Karpas-422 (cell line): ENCODE results near the gene KCTD3. TPM values are rescaled to one million over a fixed set of nuclear protein-coding genes. Genes with fewer than 3 reads are reported as not detected.

Experiments used
- DNase-seq: peaks from one replicate; pipeline ENCODE4 v3.0.0-alpha.2; 2015
- H2AFZ ChIP-seq: fragments of 200-600 bp; sonication (generic); 2 replicates; pipeline ENCODE4 v1.6.1; 2014; ENCODE audit warnings: antibody characterized with exemption, low read length, mixed read lengths
- H3K27ac ChIP-seq: fragments of 200-600 bp; sonication (generic); 2 replicates; pipeline ENCODE4 v1.5.1; 2014; ENCODE audit warnings: mild to moderate bottlenecking, low read length, moderate library complexity
- H3K27me3 ChIP-seq: fragments of 200-600 bp; sonication (generic); 2 replicates; pipeline ENCODE4 v1.6.1; 2014; ENCODE audit warnings: low read length, mixed read lengths
- H3K36me3 ChIP-seq: fragments of 200-600 bp; sonication (generic); 2 replicates; pipeline ENCODE4 v1.6.1; 2014; ENCODE audit warnings: low read length, mixed read lengths; ENCODE audit not compliant: insufficient read depth
- H3K4me1 ChIP-seq: fragments of 200-600 bp; sonication (generic); 2 replicates; pipeline ENCODE4 v1.6.1; 2014; ENCODE audit warnings: mild to moderate bottlenecking, low read length, mixed read lengths
- H3K4me2 ChIP-seq: fragments of 200-600 bp; sonication (generic); 2 replicates; pipeline ENCODE4 v1.6.1; 2014; ENCODE audit warnings: low read length, low read depth, mild to moderate bottlenecking; ENCODE audit not compliant: poor library complexity, severe bottlenecking
- H3K4me3 ChIP-seq: fragments of 200-600 bp; sonication (generic); 2 replicates; pipeline ENCODE4 v1.5.1; 2014; ENCODE audit warnings: mild to moderate bottlenecking, antibody characterized with exemption, low read length, mixed read lengths
- H3K79me2 ChIP-seq: fragments of 200-600 bp; sonication (generic); 2 replicates; pipeline ENCODE4 v1.6.1; 2014; ENCODE audit warnings: mild to moderate bottlenecking, low read length, mixed read lengths
- H3K9ac ChIP-seq: fragments of 200-600 bp; sonication (generic); 2 replicates; pipeline ENCODE4 v1.6.0; 2014; ENCODE audit warnings: low read length
- H3K9me2 ChIP-seq: fragments of 200-600 bp; sonication (generic), shearing (Covaris generic); replicated peaks from 2 replicates; pipeline ENCODE4 v1.6.0; 2014; ENCODE audit warnings: mild to moderate bottlenecking, low read length, moderate library complexity; ENCODE audit not compliant: insufficient read depth
- H3K9me3 ChIP-seq: fragments of 300-700, 200-600 bp; sonication (generic); 2 replicates; pipeline ENCODE4 v1.6.1; 2014; ENCODE audit warnings: low read length, mixed read lengths
- H4K20me1 ChIP-seq: fragments of 200-600 bp; sonication (generic); 2 replicates; pipeline ENCODE4 v1.6.1; 2014; ENCODE audit warnings: mild to moderate bottlenecking, antibody characterized with exemption, low read length, low read depth; ENCODE audit not compliant: insufficient read depth
- total RNA-seq: library from RNA; depleted of rRNA; stranded (reverse); fragments of >200 nt; shearing (Covaris generic); gene quantifications from 2 replicates; pipeline ENCODE4 v1.2.3, GENCODE V29; 2014; ENCODE audit warnings: low replicate concordance

The KCTD3 gene
- total RNA-seq, 1 experiment from 2014 or later, result not detected

GRCh38 chr1:215590779-215591491, 23.8 kb downstream of the KCTD3 start:
- no peak for DNase-seq
- Histone ChIP-seq H3K9me2 (no peaks in the 10 kb centered on the region), H3K79me2 (no peaks in the 10 kb centered on the region), H3K36me3 (no peaks in the 10 kb centered on the region), H4K20me1 (no peaks in the 10 kb centered on the region), H3K4me2 (no peak overlapping the region), H3K9me3 (no peaks in the 10 kb centered on the region), H2AFZ (no peak overlapping the region), H3K4me3 (no peak overlapping the region), H3K27me3 (no peaks in the 10 kb centered on the region), H3K27ac (no peak overlapping the region), H3K4me1 (no peaks in the 10 kb centered on the region), H3K9ac (no peak overlapping the region)

- no peaks in the 10 kb centered on the region for H4K20me1 ChIP-seq
- no peak overlapping the region for H3K4me2 ChIP-seq
Measured at GRCh38 chr1:215594640-215595039, 27.5 kb downstream of the KCTD3 start.

GRCh38 chr1:215595231-215595630, 28.1 kb downstream of the KCTD3 start:
- Histone ChIP-seq H4K20me1 (no peaks in the 10 kb centered on the region), H2AFZ (no peak overlapping the region), H3K9ac (no peak overlapping the region), H3K9me3 (no peaks in the 10 kb centered on the region), H3K36me3 (no peaks in the 10 kb centered on the region), H3K9me2 (no peaks in the 10 kb centered on the region), H3K4me2 (no peak overlapping the region), H3K27me3 (no peaks in the 10 kb centered on the region), H3K79me2 (no peaks in the 10 kb centered on the region), H3K4me3 (no peak overlapping the region), H3K4me1 (no peaks in the 10 kb centered on the region), H3K27ac (no peak overlapping the region)
- DNase-seq, result no peak

More at GRCh38 chr1:215594640-215595039, 27.5 kb downstream of the KCTD3 start:
- Histone ChIP-seq H3K9me2 (no peaks in the 10 kb centered on the region), H3K79me2 (no peaks in the 10 kb centered on the region), H3K4me1 (no peaks in the 10 kb centered on the region), H3K9me3 (no peaks in the 10 kb centered on the region), H3K27me3 (no peaks in the 10 kb centered on the region), H3K27ac (no peak overlapping the region), H3K9ac (no peak overlapping the region), H2AFZ (no peak overlapping the region), H3K36me3 (no peaks in the 10 kb centered on the region), H3K4me3 (no peak overlapping the region)
- DNase-seq, result no peak

GRCh38 chr1:215597961-215598360, 30.9 kb downstream of the KCTD3 start:
- H3K9me3 ChIP-seq, result no peaks in the 10 kb centered on the region
- no peak overlapping the region for H3K9ac ChIP-seq
- no peaks in the 10 kb centered on the region for H3K27me3 ChIP-seq
- H3K4me2 ChIP-seq, result no peak overlapping the region
- H3K36me3 ChIP-seq, result no peaks in the 10 kb centered on the region
- H3K4me1 ChIP-seq, result no peaks in the 10 kb centered on the region
- no peaks in the 10 kb centered on the region for H3K79me2 ChIP-seq
- H3K27ac ChIP-seq, result no peak overlapping the region
- no peaks in the 10 kb centered on the region for H4K20me1 ChIP-seq
- no peak overlapping the region for H3K4me3 ChIP-seq
- no peak for DNase-seq
- H3K9me2 ChIP-seq, result no peaks in the 10 kb centered on the region
- H2AFZ ChIP-seq, result no peak overlapping the region

GRCh38 chr1:215599418-215600074, 32.4 kb downstream of the KCTD3 start:
- Histone ChIP-seq H3K27ac (no peak overlapping the region), H3K4me2 (no peak overlapping the region), H3K36me3 (no peaks in the 10 kb centered on the region), H3K9ac (no peak overlapping the region), H2AFZ (no peak overlapping the region), H4K20me1 (no peaks in the 10 kb centered on the region), H3K4me1 (no peaks in the 10 kb centered on the region), H3K27me3 (no peaks in the 10 kb centered on the region), H3K79me2 (no peaks in the 10 kb centered on the region), H3K9me2 (no peaks in the 10 kb centered on the region), H3K9me3 (no peaks in the 10 kb centered on the region), H3K4me3 (no peak overlapping the region)
- DNase-seq, result no peak

GRCh38 chr1:215600258-215600792, 33.2 kb downstream of the KCTD3 start:
- H3K79me2 ChIP-seq, result no peaks in the 10 kb centered on the region
- H3K4me3 ChIP-seq, result no peak overlapping the region
- no peaks in the 10 kb centered on the region for H3K4me1 ChIP-seq
- no peak overlapping the region for H3K4me2 ChIP-seq
- H3K27me3 ChIP-seq, result no peaks in the 10 kb centered on the region
- H3K9me3 ChIP-seq, result no peaks in the 10 kb centered on the region
- no peaks in the 10 kb centered on the region for H3K9me2 ChIP-seq
- H3K36me3 ChIP-seq, result no peaks in the 10 kb centered on the region
- H3K9ac ChIP-seq, result no peak overlapping the region
- no peak overlapping the region for H2AFZ ChIP-seq
- H3K27ac ChIP-seq, result no peak overlapping the region
- DNase-seq, result no peak
- H4K20me1 ChIP-seq, result no peaks in the 10 kb centered on the region

- no peaks in the 10 kb centered on the region for H3K36me3 ChIP-seq
- DNase-seq, result no peak
- H3K9me2 ChIP-seq, result no peaks in the 10 kb centered on the region
- H4K20me1 ChIP-seq, result no peaks in the 10 kb centered on the region
- H2AFZ ChIP-seq, result no peak overlapping the region
- no peaks in the 10 kb centered on the region for H3K79me2 ChIP-seq
- no peaks in the 10 kb centered on the region for H3K4me1 ChIP-seq
- no peak overlapping the region for H3K4me3 ChIP-seq
- no peaks in the 10 kb centered on the region for H3K9me3 ChIP-seq
- H3K4me2 ChIP-seq, result no peak overlapping the region
- H3K9ac ChIP-seq, result no peak overlapping the region
- H3K27me3 ChIP-seq, result no peaks in the 10 kb centered on the region
- no peak overlapping the region for H3K27ac ChIP-seq
Measured at GRCh38 chr1:215600867-215601266, 33.8 kb downstream of the KCTD3 start.

- Histone ChIP-seq H2AFZ (no peak overlapping the region), H3K4me3 (no peak overlapping the region), H3K27me3 (no peaks in the 10 kb centered on the region), H3K4me2 (no peak overlapping the region), H3K9me2 (no peaks in the 10 kb centered on the region), H3K4me1 (no peaks in the 10 kb centered on the region), H3K79me2 (no peaks in the 10 kb centered on the region), H4K20me1 (no peaks in the 10 kb centered on the region), H3K9ac (no peak overlapping the region), H3K36me3 (no peaks in the 10 kb centered on the region), H3K27ac (no peak overlapping the region), H3K9me3 (no peaks in the 10 kb centered on the region)
- no peak for DNase-seq
Measured at GRCh38 chr1:215601276-215601675, 34.2 kb downstream of the KCTD3 start.
